ENCODE data around the gene CYP4F22.

DNA sequence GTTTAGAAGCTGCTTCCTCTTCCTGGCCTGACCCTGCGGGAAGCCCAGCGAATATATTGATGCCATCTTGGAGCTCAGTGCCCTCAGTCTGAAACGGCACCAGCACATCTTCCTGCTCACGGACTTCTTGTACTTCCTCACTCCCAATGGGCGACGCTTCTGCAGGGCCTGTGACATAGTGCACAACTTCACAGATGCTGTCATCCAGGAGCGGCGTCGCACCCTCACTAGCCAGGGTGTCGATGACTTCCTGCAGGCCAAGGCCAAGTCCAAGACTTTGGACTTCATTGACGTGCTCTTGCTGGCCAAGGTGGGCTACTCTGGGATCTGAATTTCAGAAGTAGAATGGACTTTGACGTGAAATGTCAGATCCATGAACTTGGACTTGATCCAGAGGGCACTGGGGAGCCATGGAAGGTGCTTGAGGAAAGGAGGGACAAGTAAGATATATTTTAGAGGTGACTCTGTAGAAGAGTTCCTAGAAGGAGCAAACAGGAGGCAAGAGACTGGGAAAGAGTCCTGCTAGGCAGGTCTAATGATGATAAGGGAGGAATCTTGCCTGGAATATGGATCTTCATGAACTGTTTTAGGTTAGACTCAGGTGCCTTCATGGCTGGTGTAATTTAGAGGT is 68.3 kb downstream of the CYP4F22 start:
- TF ChIP-seq POLR2A (IDR thresholded peaks at IDR 0.05; ENCODE audit: low read depth, low read length), result no peak
- TF ChIP-seq POLR2AphosphoS5 (IDR thresholded peaks at IDR 0.05; ENCODE audit: low read depth, low read length), result no peak
- no peak for TF ChIP-seq TAF1 (IDR thresholded peaks at IDR 0.05; ENCODE audit: low read depth, low read length)
- TF ChIP-seq SPI1 (IDR thresholded peaks at IDR 0.05; ENCODE audit: low read depth, low read length), result no peak
- no peak for TF ChIP-seq POU2F2 (IDR thresholded peaks at IDR 0.05; ENCODE audit: low read depth, low read length)
